Measurements from ENCODE around the gene TENM4.

DNA sequence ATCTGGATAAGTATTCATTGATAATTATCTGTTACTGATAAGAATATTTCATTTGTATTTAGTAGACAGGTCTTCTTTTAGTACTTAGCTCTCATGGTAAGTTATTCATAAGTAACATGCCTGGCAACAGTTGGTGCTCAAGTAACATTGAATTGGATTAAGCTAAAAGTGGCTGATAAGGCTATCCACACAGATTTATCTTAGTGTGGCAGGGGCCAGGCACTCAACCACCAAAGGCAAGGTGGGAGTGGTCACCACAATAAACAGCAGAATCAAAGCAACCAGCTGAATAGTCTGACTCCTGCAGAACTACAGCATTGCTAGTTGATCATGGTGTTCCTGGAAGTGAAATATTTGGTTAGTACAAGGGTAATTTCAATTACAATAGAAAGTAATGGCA is 833.1 kb downstream of the TENM4 start:
- TF ChIP-seq, protein P1, sequence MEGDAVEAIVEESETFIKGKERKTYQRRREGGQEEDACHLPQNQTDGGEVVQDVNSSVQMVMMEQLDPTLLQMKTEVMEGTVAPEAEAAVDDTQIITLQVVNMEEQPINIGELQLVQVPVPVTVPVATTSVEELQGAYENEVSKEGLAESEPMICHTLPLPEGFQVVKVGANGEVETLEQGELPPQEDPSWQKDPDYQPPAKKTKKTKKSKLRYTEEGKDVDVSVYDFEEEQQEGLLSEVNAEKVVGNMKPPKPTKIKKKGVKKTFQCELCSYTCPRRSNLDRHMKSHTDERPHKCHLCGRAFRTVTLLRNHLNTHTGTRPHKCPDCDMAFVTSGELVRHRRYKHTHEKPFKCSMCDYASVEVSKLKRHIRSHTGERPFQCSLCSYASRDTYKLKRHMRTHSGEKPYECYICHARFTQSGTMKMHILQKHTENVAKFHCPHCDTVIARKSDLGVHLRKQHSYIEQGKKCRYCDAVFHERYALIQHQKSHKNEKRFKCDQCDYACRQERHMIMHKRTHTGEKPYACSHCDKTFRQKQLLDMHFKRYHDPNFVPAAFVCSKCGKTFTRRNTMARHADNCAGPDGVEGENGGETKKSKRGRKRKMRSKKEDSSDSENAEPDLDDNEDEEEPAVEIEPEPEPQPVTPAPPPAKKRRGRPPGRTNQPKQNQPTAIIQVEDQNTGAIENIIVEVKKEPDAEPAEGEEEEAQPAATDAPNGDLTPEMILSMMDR (IDR thresholded peaks at IDR 0.05) = no peak
- no peak for TF ChIP-seq POLR2A (IDR thresholded peaks at IDR 0.05)

Data from uterus (tissue), 2 donors.